ENCODE results near the gene SLC26A4. TPM values are rescaled to one million over a fixed set of nuclear protein-coding genes. Genes with fewer than 3 reads are reported as not detected.

The SLC26A4 gene
- total RNA-seq, 1 experiment from 2014 or later, result 0.66 TPM

DNA sequence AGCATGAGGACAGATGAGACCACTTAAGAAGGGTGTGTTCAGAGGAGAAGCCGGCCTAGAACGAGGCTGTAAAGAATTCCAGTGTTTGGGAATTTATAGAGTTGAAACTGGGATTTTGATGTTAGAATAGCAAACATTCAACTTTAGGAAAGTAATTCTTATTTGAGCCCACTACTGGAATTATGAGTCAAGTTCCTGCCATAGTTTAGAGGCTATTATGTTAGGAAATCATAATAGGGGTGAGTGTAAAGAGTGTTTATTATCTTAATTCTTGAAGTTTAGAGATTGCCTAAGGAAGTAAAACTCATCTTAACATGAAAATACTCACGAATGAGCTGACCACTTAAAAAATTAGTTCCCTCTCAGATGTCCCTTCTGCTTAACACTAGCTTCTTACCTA, 85.4 kb downstream of the SLC26A4 start (continued):
- TF ChIP-seq, protein P1, sequence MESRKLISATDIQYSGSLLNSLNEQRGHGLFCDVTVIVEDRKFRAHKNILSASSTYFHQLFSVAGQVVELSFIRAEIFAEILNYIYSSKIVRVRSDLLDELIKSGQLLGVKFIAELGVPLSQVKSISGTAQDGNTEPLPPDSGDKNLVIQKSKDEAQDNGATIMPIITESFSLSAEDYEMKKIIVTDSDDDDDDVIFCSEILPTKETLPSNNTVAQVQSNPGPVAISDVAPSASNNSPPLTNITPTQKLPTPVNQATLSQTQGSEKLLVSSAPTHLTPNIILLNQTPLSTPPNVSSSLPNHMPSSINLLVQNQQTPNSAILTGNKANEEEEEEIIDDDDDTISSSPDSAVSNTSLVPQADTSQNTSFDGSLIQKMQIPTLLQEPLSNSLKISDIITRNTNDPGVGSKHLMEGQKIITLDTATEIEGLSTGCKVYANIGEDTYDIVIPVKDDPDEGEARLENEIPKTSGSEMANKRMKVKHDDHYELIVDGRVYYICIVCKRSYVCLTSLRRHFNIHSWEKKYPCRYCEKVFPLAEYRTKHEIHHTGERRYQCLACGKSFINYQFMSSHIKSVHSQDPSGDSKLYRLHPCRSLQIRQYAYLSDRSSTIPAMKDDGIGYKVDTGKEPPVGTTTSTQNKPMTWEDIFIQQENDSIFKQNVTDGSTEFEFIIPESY (IDR thresholded peaks at IDR 0.05; ENCODE audit: extremely low read depth, insufficient replicate concordance, low read length), result no peak
- no peak for TF ChIP-seq ZNF274 (IDR thresholded peaks at IDR 0.05; ENCODE audit: low read depth, low read length)
- no peak for TF ChIP-seq SP1 (IDR thresholded peaks at IDR 0.05; ENCODE audit: low read depth)
- TF ChIP-seq POLR2A (IDR thresholded peaks at IDR 0.05; ENCODE audit: borderline replicate concordance, extremely low read depth, insufficient read depth, insufficient read length), result no peak

DNA sequence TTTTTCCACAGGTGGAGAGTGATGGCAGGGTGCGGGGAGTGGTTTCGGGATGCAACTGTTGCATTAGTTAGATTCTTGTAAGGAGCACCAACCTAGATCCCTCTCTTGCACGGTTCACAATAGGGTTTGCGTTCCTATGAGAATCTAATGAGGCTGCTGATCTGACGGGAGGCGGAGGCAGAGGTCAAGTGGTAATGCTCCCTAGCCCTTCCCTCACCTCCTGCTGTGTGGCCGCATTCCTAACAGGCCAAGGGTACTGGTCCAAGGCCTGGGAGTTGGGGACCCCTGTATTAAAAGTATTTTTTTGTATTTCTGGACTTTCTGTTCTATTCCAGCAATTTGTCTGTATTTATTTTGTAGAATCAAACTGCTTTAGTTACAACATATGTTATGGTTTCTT, 90.5 kb downstream of the SLC26A4 start:
- RAD21 ChIA-PET (ENCODE audit: low non-redundant PET in 1 of 2, low total read pairs in 2 of 2, uncharacterized antibody in 2 of 2, unreplicated experiment in 2 of 2), result no interaction called here

More for the DNA sequence above, 90.5 kb downstream of the SLC26A4 start:
- peaks cover 74% of the 10 kb centered on the region for H3K79me2 ChIP-seq (ENCODE audit: insufficient read depth, low read length)
- no peak overlapping the region for H3K27ac ChIP-seq (ENCODE audit: low read depth, low read length)
- H3K4me1 ChIP-seq (ENCODE audit: control insufficient read depth in 1 of 2, insufficient read depth in 2 of 2, low read length in 2 of 2), result no peaks in the 10 kb centered on the region
- H3K4me2 ChIP-seq (ENCODE audit: low read length), result no peak overlapping the region
- DNase-seq (ENCODE audit: low read depth, low spot score), result no peak
- TF ChIP-seq MAX (IDR thresholded peaks at IDR 0.05) (no peak), FOSL1 (IDR thresholded peaks at IDR 0.05; ENCODE audit: low read depth) (no peak), RAD21 (IDR thresholded peaks at IDR 0.05; ENCODE audit: low read depth) (no peak), REST (IDR thresholded peaks at IDR 0.05; ENCODE audit: low read depth) (no peak)
- TF ChIP-seq, protein P2, sequence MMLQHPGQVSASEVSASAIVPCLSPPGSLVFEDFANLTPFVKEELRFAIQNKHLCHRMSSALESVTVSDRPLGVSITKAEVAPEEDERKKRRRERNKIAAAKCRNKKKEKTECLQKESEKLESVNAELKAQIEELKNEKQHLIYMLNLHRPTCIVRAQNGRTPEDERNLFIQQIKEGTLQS (IDR thresholded peaks at IDR 0.05), result no peak
- H4K20me1 ChIP-seq (ENCODE audit: insufficient read depth), result peaks cover 15% of the 10 kb centered on the region; the same call in 1 of the 2 replicates
- peaks cover 23 to 44% of the 10 kb centered on the region in 2 experiments for H3K36me3 ChIP-seq (ENCODE audit: control insufficient read depth in 1 of 2, insufficient read depth in 2 of 2, low read length in 2 of 2)
- no peak overlapping the region for H3K4me3 ChIP-seq (replicated peaks in 1 of 2; ENCODE audit: low read depth in 1 of 2, low read length in 2 of 2)
- BruUV-seq (replicated peaks), result no TSS peak
- POLR2A ChIA-PET, result no interaction called here
- no peak for ATAC-seq
- H3K27me3 ChIP-seq (ENCODE audit: insufficient read depth, low read length), result no peaks in the 10 kb centered on the region
- CTCF ChIA-PET, result no interaction called here
- intact Hi-C loops (cut with micrococcal nuclease), result no loop called here
- no peaks in the 10 kb centered on the region for H3K9me3 ChIP-seq (ENCODE audit: control insufficient read depth in 1 of 2, insufficient read depth in 1 of 2, low read depth in 1 of 2, low read length in 2 of 2)
- no peak overlapping the region for H2AFZ ChIP-seq (ENCODE audit: low read depth, low read length, poor library complexity, severe bottlenecking)
- H3K9me2 ChIP-seq (ENCODE audit: insufficient read depth), result no peaks in the 10 kb centered on the region
- no peak overlapping the region for H3K9ac ChIP-seq (ENCODE audit: low read length)
